Ovary (tissue), 9 donors: Measurements from ENCODE around the gene PPM1H. TPM values are rescaled to one million over a fixed set of nuclear protein-coding genes. Genes with fewer than 3 reads are reported as not detected.

ENCODE experiments used
- DNase-seq, 5 donors: peaks; one replicate each; pipeline ENCODE4 v3.0.0-alpha.2; 2019 to 2020
- H3K27ac ChIP-seq, 2 donors: fragments of 200-600 bp; one replicate each; pipeline versions ENCODE4 v1.5.1 to v1.8.0; 2019 to 2022
- H3K27me3 ChIP-seq: fragments of 200-600 bp; one replicate; pipeline ENCODE4 v1.8.0; 2022
- H3K36me3 ChIP-seq: fragments of 200-600 bp; sonication (generic); one replicate; pipeline ENCODE4 v1.5.1; 2019
- H3K4me1 ChIP-seq: one replicate; pipeline ENCODE4 v1.8.1; 2013; ENCODE audit warnings: mild to moderate bottlenecking, moderate library complexity; ENCODE audit not compliant: insufficient read depth
- H3K4me3 ChIP-seq: fragments of 200-600 bp; sonication (generic); one replicate; pipeline ENCODE4 v1.5.1; 2017
- H3K9me3 ChIP-seq, 2 donors: fragments of 200-600 bp in 1 of 2; sonication (generic) in 1 of 2; one replicate each; pipeline versions ENCODE4 v1.5.1 to v1.8.1; 2013 to 2019; ENCODE audit warnings: mild to moderate bottlenecking in 1 of 2, moderate library complexity in 1 of 2
- CTCF ChIP-seq, 3 donors: fragments of 450-650 bp in 2 of 3; fragments of 200-600 bp in 1 of 3; IDR thresholded peaks; one replicate each; pipeline versions ENCODE4 v1.5.1 to v1.8.0; 2016 to 2022; ENCODE audit warnings: antibody characterized with exemption in 3 of 3, mild to moderate bottlenecking in 1 of 3
- EP300 ChIP-seq: sonication (generic); formaldehyde crosslinking; IDR thresholded peaks from one replicate; pipeline ENCODE4 v1.6.1; 2017; ENCODE audit warnings: antibody characterized with exemption
- POLR2A ChIP-seq: fragments of 450-650 bp; IDR thresholded peaks from one replicate; pipeline ENCODE4 v1.6.1; 2017; ENCODE audit warnings: antibody characterized with exemption, mild to moderate bottlenecking, moderate library complexity
- WGBS, 3 donors: extraction: QIAGEN DNeasy Blood & Tissue Kit in 1 of 3; methylation state at CpG; one replicate each; pipeline versions ENCODE4 v1.1.5 to v1.1.7; 2013 to 2017; 5-methylcytosine and 5-hydroxymethylcytosine counted together
- intact Hi-C, 4 donors: fragments of 100-400 bp; cut with DNase I; formaldehyde crosslinking; loops; one replicate each; pipeline versions ENCODE4 v1.11.0 to v1.15.1; 2022 to 2023
- polyA plus RNA-seq, 2 donors: library from polyadenylated mRNA; stranded (reverse); fragments of 200-250 nt in 1 of 2; fragments of 350-450 nt in 1 of 2; fragmentation: Illumina TruSeq in 1 of 2; extraction: RNeasy Lipid Tissue Mini Kit (QIAGEN cat#74804) in 1 of 2; gene quantifications; one replicate each; pipeline ENCODE4 v1.2.3, GENCODE V29; 2013 to 2014
- total RNA-seq, 7 donors: library from RNA; depleted of rRNA in 2 of 7; stranded (reverse); fragments of >200 nt in 2 of 7; fragmentation: NEBNext Ultra II Directional in 3 of 7; extraction: Animal tissue kit (Norgen Biotek cat#: 25700) in 3 of 7; gene quantifications; one replicate each; pipeline versions ENCODE4 v1.1.0 to v1.2.4, GENCODE V29; 2016 to 2023
- donor health status: DM: no; HTN: no; CAD: no; lungs with moderate emphysema.
- donor health status: DM: no; HTN: no; CAD: no.
- donor health status: Bipolar disorder and iron deficiency.
- donor health status: DM: yes; HTN: yes; CAD: no.
- donor health status: DM: no; HTN: no; CAD: no.
- donor health status: DM: yes; HTN: yes; CAD: no.

Gene PPM1H
- total and polyA plus RNA-seq, 9 donors = 1.6 to 45.4 (median 12.0) TPM

- intact Hi-C loops = no loop called here
Observed at GRCh38 chr12:62738616-62739015, 196.3 kb downstream of the PPM1H start.

GRCh38 chr12:62738105-62738504, 196.8 kb downstream of the PPM1H start:
- Histone ChIP-seq H3K9me3 (no peaks in the 10 kb centered on the region), H3K36me3 (no peaks in the 10 kb centered on the region), H3K27ac (no peak overlapping the region), H3K4me3 (no peak overlapping the region), H3K4me1 (peaks cover 1% of the 10 kb centered on the region), H3K27me3 (no peaks in the 10 kb centered on the region)
- DNase-seq = no peak
- intact Hi-C loops = no loop called here
- TF ChIP-seq EP300 (no peak), CTCF (IDR thresholded peaks at IDR 0.05) (no peak), POLR2A (no peak)
- WGBS, 3 donors = 96 to 98% (median 97%) methylated on average over 3 of the region's 3 CpGs

More at GRCh38 chr12:62738616-62739015, 196.3 kb downstream of the PPM1H start:
- 91 to 96% (median 94%) methylated on average over 8 of the region's 8 CpGs for WGBS, 3 donors
- H3K4me3 ChIP-seq = no peak overlapping the region
- DNase-seq = no peak
- no peak for TF ChIP-seq POLR2A
- no peak for TF ChIP-seq CTCF (IDR thresholded peaks at IDR 0.05)
- TF ChIP-seq EP300 = no peak
- H3K27me3 ChIP-seq = no peaks in the 10 kb centered on the region
- no peak overlapping the region for H3K27ac ChIP-seq
- peaks cover 1% of the 10 kb centered on the region for H3K4me1 ChIP-seq
- no peaks in the 10 kb centered on the region for H3K9me3 ChIP-seq
- no peaks in the 10 kb centered on the region for H3K36me3 ChIP-seq

- Histone ChIP-seq H3K36me3 (no peaks in the 10 kb centered on the region), H3K9me3 (no peaks in the 10 kb centered on the region), H3K27me3 (no peaks in the 10 kb centered on the region), H3K4me1 (peaks cover 1% of the 10 kb centered on the region), H3K4me3 (no peak overlapping the region), H3K27ac (no peak overlapping the region)
- no peak for TF ChIP-seq POLR2A
- TF ChIP-seq EP300 = no peak
- DNase-seq = no peak
- WGBS, 3 donors = 97 to 98% (median 97%) methylated on average over 2 of the region's 2 CpGs
- intact Hi-C loops = no loop called here
Observed at GRCh38 chr12:62737615-62738014, 197.3 kb downstream of the PPM1H start.

GRCh38 chr12:62737188-62737587, 197.8 kb downstream of the PPM1H start:
- no peak overlapping the region for H3K27ac ChIP-seq
- TF ChIP-seq CTCF (IDR thresholded peaks at IDR 0.05) (no peak), EP300 (no peak), POLR2A (no peak)
- intact Hi-C loops = no loop called here
- H3K4me1 ChIP-seq = peaks cover 1% of the 10 kb centered on the region
- no peaks in the 10 kb centered on the region for H3K36me3 ChIP-seq
- H3K9me3 ChIP-seq = no peaks in the 10 kb centered on the region
- no peaks in the 10 kb centered on the region for H3K27me3 ChIP-seq
- no peak for DNase-seq
- whole genome bisulfite sequencing, 3 donors = 93 to 95% (median 94%) methylated on average over 11 of the region's 11 CpGs
- H3K4me3 ChIP-seq = no peak overlapping the region

GRCh38 chr12:62736596-62736995, 198.4 kb downstream of the PPM1H start:
- Histone ChIP-seq H3K4me3 (no peak overlapping the region), H3K27me3 (no peaks in the 10 kb centered on the region), H3K36me3 (no peaks in the 10 kb centered on the region), H3K9me3 (no peaks in the 10 kb centered on the region), H3K27ac (no peak overlapping the region), H3K4me1 (peaks cover 7% of the 10 kb centered on the region)
- DNase-seq = no peak
- TF ChIP-seq POLR2A (no peak), EP300 (no peak), CTCF (IDR thresholded peaks at IDR 0.05) (no peak)
- intact Hi-C loops = no loop called here
- 96 to 97% (median 96%) methylated on average over 2 of the region's 2 CpGs for WGBS, 3 donors
